Keratinocyte (primary cell): Measurements from ENCODE around the gene SPPL3. TPM values are rescaled to one million over a fixed set of nuclear protein-coding genes. Genes with fewer than 3 reads are reported as not detected.

Experiments used
- DNase-seq: peaks from one replicate; pipeline ENCODE4 v3.0.0-alpha.2; 2011; ENCODE audit warnings: low read depth, missing footprints, low spot score
- FAIRE-seq: peaks from 2 replicates; lab custom pipeline; 2011; peaks lifted over from hg19 to GRCh38; lab: Jason Lieb, UNC
- H2AFZ ChIP-seq: 2 replicates; pipeline ENCODE4 v1.6.0; 2012; ENCODE audit warnings: low read length, control low read depth, inconsistent platforms; ENCODE audit not compliant: control insufficient read depth
- H3K27ac ChIP-seq: 2 replicates; pipeline ENCODE4 v1.5.1; 2011; ENCODE audit warnings: low read length; ENCODE audit not compliant: control insufficient read depth, insufficient read depth
- H3K27me3 ChIP-seq: 3 replicates; pipeline ENCODE4 v1.6.0; 2011; ENCODE audit warnings: low read length; ENCODE audit not compliant: control insufficient read depth, insufficient read depth; ENCODE audit errors: extremely low read depth
- H3K36me3 ChIP-seq, 2 experiments: 2 replicates in 1 of 2; 3 replicates in 1 of 2; pipeline ENCODE4 v1.5.1; 2011; ENCODE audit warnings: low read length in 2 of 2, mild to moderate bottlenecking in 1 of 2; ENCODE audit not compliant: control insufficient read depth in 2 of 2, insufficient read depth in 2 of 2; ENCODE audit errors: extremely low read depth in 1 of 2
- H3K4me1 ChIP-seq: 3 replicates; pipeline ENCODE4 v1.5.1; 2011; ENCODE audit warnings: low read length; ENCODE audit not compliant: control insufficient read depth, insufficient read depth; ENCODE audit errors: extremely low read depth
- H3K4me2 ChIP-seq: 3 replicates; pipeline ENCODE4 v1.6.0; 2011; ENCODE audit warnings: low read depth, low read length; ENCODE audit not compliant: control insufficient read depth, insufficient read depth; ENCODE audit errors: extremely low read depth
- H3K4me3 ChIP-seq, 3 experiments: fragments of 200-600 bp in 1 of 3; sonication (generic) in 1 of 3; 2 replicates in 2 of 3; 3 replicates in 1 of 3; pipeline ENCODE4 v1.5.1; 2011 to 2016; ENCODE audit warnings: low read length in 3 of 3, mild to moderate bottlenecking in 3 of 3, control low read depth in 2 of 3, inconsistent platforms in 1 of 3, low read depth in 1 of 3, mixed read lengths in 1 of 3, mixed run types in 1 of 3, moderate library complexity in 1 of 3; ENCODE audit not compliant: control insufficient read depth in 2 of 3, insufficient read depth in 2 of 3; ENCODE audit errors: extremely low read depth in 1 of 3
- H3K79me2 ChIP-seq: 2 replicates; pipeline ENCODE4 v1.6.0; 2012; ENCODE audit warnings: low read length; ENCODE audit not compliant: control insufficient read depth, insufficient read depth
- H3K9ac ChIP-seq: 3 replicates; pipeline ENCODE4 v1.6.0; 2011; ENCODE audit warnings: low read length; ENCODE audit not compliant: control insufficient read depth, insufficient read depth; ENCODE audit errors: extremely low read depth
- H3K9me1 ChIP-seq: 3 replicates; pipeline ENCODE4 v1.6.0; 2011; ENCODE audit warnings: low read length; ENCODE audit not compliant: control insufficient read depth, insufficient read depth; ENCODE audit errors: extremely low read depth
- H3K9me3 ChIP-seq: 2 replicates; pipeline ENCODE4 v1.5.1; 2012; ENCODE audit warnings: low read depth, low read length; ENCODE audit not compliant: control insufficient read depth
- H4K20me1 ChIP-seq: 3 replicates; pipeline ENCODE4 v1.6.0; 2011; ENCODE audit warnings: low read length; ENCODE audit not compliant: control insufficient read depth, insufficient read depth; ENCODE audit errors: extremely low read depth
- EZH2 ChIP-seq: IDR thresholded peaks from one replicate; pipeline ENCODE4 v1.6.1; 2012; ENCODE audit warnings: inconsistent platforms, mild to moderate bottlenecking, low read length, moderate library complexity
- dilution Hi-C: fragments of 300-500 bp; cut with MboI; formaldehyde crosslinking; loops from one replicate; pipeline ENCODE4 v1.7.0; 2020; ENCODE audit warnings: low sequenced_read_pairs; ENCODE audit not compliant: extremely low pct_ligation_motif_present
- polyA plus RNA-seq, 5 experiments: library from polyadenylated mRNA; depleted of rRNA in 3 of 5; stranded (reverse) in 3 of 5; stranded (forward) in 1 of 5; unstranded in 1 of 5; fragments of >200 nt; gene quantifications; 1 replicate in 1 of 5; 2 replicates in 3 of 5; 3 replicates in 1 of 5; pipeline versions ENCODE4 v1.2.1 to v1.2.3, GENCODE V29; 2011 to 2012; ENCODE audit warnings: missing spikeins in 2 of 5, low read depth in 1 of 5, low replicate concordance in 1 of 5
- TF ChIP-seq, protein P1 (sequence below), 3 experiments: IDR thresholded peaks in 1 of 3; conservative IDR thresholded peaks in 1 of 3; optimal IDR thresholded peaks in 1 of 3; 2 replicates in 2 of 3; 3 replicates in 1 of 3; pipeline versions ENCODE3 to v1.5.1; 2011; ENCODE audit warnings: low read length in 3 of 3, mild to moderate bottlenecking in 3 of 3, moderate library complexity in 2 of 3, control low read depth in 1 of 3, inconsistent platforms in 1 of 3; ENCODE audit not compliant: insufficient read depth in 2 of 3; ENCODE audit errors: extremely low read depth in 1 of 3

The SPPL3 gene
- polyA plus RNA-seq, 1 donor (not counting 4 experiments of a cell fraction or from before 2014, with no cell fraction given): 28.3 TPM

DNA sequence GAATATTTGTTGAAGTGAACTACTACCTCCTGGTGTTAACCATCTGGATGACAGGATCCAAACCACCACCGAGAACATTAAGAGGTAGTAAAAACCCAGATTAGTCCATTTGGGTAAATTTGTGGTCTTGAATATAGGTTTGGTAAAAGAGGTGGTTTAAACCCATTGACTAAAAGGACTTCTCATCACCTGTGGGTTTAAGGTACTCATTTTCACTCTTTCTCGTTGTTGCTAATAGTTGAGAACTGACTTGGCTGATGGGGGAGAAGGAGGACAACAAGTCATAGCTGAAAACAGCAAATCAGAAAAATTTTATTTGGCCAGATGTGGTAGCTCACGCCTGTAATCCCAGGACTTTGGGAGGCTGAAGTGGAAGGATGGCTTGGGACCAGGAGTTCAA lies 119.4 kb downstream of the SPPL3 start:
- Histone ChIP-seq H3K9me1 (no peaks in the 10 kb centered on the region), H3K27me3 (no peaks in the 10 kb centered on the region), H2AFZ (no peak overlapping the region), H3K4me3 (no peak overlapping the region), H3K36me3 (peaks cover 0 to 11% of the 10 kb centered on the region in 2 experiments), H4K20me1 (no peaks in the 10 kb centered on the region), H3K4me1 (peaks cover 10% of the 10 kb centered on the region), H3K9me3 (no peaks in the 10 kb centered on the region), H3K79me2 (no peaks in the 10 kb centered on the region), H3K9ac (no peak overlapping the region), H3K4me2 (no peak overlapping the region), H3K27ac (no peak overlapping the region)
- FAIRE-seq: no peak
- dilution Hi-C loops: no loop called here
- no peak for DNase-seq
- no peak for TF ChIP-seq EZH2
- TF ChIP-seq, protein P1, sequence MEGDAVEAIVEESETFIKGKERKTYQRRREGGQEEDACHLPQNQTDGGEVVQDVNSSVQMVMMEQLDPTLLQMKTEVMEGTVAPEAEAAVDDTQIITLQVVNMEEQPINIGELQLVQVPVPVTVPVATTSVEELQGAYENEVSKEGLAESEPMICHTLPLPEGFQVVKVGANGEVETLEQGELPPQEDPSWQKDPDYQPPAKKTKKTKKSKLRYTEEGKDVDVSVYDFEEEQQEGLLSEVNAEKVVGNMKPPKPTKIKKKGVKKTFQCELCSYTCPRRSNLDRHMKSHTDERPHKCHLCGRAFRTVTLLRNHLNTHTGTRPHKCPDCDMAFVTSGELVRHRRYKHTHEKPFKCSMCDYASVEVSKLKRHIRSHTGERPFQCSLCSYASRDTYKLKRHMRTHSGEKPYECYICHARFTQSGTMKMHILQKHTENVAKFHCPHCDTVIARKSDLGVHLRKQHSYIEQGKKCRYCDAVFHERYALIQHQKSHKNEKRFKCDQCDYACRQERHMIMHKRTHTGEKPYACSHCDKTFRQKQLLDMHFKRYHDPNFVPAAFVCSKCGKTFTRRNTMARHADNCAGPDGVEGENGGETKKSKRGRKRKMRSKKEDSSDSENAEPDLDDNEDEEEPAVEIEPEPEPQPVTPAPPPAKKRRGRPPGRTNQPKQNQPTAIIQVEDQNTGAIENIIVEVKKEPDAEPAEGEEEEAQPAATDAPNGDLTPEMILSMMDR (optimal IDR thresholded peaks at IDR 0.05 in 1 of 3, IDR thresholded peaks at IDR 0.05 in 1 of 3, conservative IDR thresholded peaks at IDR 0.05 in 1 of 3; ENCODE audit: extremely low read depth in 1 of 3, insufficient read depth in 2 of 3, low read length in 3 of 3): no peak

GRCh38 chr12:120783197-120783596 lies 121.0 kb downstream of the SPPL3 start:
- dilution Hi-C loops: no loop called here
- Histone ChIP-seq H3K9me1 (no peaks in the 10 kb centered on the region), H3K4me1 (peaks cover 10% of the 10 kb centered on the region), H3K27me3 (no peaks in the 10 kb centered on the region), H2AFZ (no peak overlapping the region), H3K9me3 (no peaks in the 10 kb centered on the region), H3K79me2 (no peaks in the 10 kb centered on the region), H3K4me2 (no peak overlapping the region), H3K36me3 (peaks cover 0 to 17% of the 10 kb centered on the region in 2 experiments), H3K9ac (no peak overlapping the region), H3K4me3 (no peak overlapping the region), H3K27ac (no peak overlapping the region), H4K20me1 (no peaks in the 10 kb centered on the region)
- DNase-seq (peak; percentile 25), FAIRE-seq (peak; percentile 82)
- no peak for TF ChIP-seq EZH2
- TF ChIP-seq, protein P1 (optimal IDR thresholded peaks at IDR 0.05 in 1 of 3, IDR thresholded peaks at IDR 0.05 in 1 of 3, conservative IDR thresholded peaks at IDR 0.05 in 1 of 3; ENCODE audit: extremely low read depth in 1 of 3, insufficient read depth in 2 of 3, low read length in 3 of 3): no peak
